ENCODE data around the gene F5.

- TF ChIP-seq CTCF (IDR thresholded peaks at IDR 0.05 in 2 of 3, conservative IDR thresholded peaks at IDR 0.05 in 1 of 3; ENCODE audit: control insufficient read depth in 2 of 3, extremely low read depth in 1 of 3, insufficient read depth in 1 of 3, low read depth in 3 of 3, low read length in 3 of 3): no peak
- no peak for TF ChIP-seq ZBTB11 (CRISPR knock-in tag; IDR thresholded peaks at IDR 0.05)
- TF ChIP-seq POU2F2 (IDR thresholded peaks at IDR 0.05; ENCODE audit: borderline replicate concordance, low read depth, low read length): no peak
- TF ChIP-seq POLR2A (IDR thresholded peaks at IDR 0.05; ENCODE audit: low read depth, low read length): no peak
- TF ChIP-seq MXI1 (IDR thresholded peaks at IDR 0.05; ENCODE audit: low read depth, low read length): no peak
- no peak for TF ChIP-seq SMC3 (IDR thresholded peaks at IDR 0.05; ENCODE audit: borderline replicate concordance, low read length)
- TF ChIP-seq GABPA (IDR thresholded peaks at IDR 0.05; ENCODE audit: low read depth): no peak
- no peak for TF ChIP-seq CHD4 (IDR thresholded peaks at IDR 0.05)
- no peak for TF ChIP-seq SIX5 (IDR thresholded peaks at IDR 0.05; ENCODE audit: low read depth, low read length, severe bottlenecking)
- no peak for TF ChIP-seq EP300 (IDR thresholded peaks at IDR 0.05; ENCODE audit: borderline replicate concordance in 1 of 2, control insufficient read depth in 1 of 2, low read depth in 2 of 2, low read length in 2 of 2)
- no peak for TF ChIP-seq SKIL (IDR thresholded peaks at IDR 0.05; ENCODE audit: low read depth, poor library complexity, severe bottlenecking)
- TF ChIP-seq HDAC6 (IDR thresholded peaks at IDR 0.05; ENCODE audit: unreplicated experiment): no peak
Measured at GRCh38 chr1:169517558-169518186, 68.6 kb downstream of the F5 start.

Measured in GM12878 (cell line).